ENCODE measurements around the gene PCBD1.

- no peak for TF ChIP-seq CTCF (IDR thresholded peaks at IDR 0.05; ENCODE audit: insufficient read depth, low read length)
- TF ChIP-seq GABPA (IDR thresholded peaks at IDR 0.05; ENCODE audit: low read depth) = no peak
- no peak for TF ChIP-seq POLR2AphosphoS5 (IDR thresholded peaks at IDR 0.05; ENCODE audit: low read depth)
- no peak for TF ChIP-seq SPI1 (IDR thresholded peaks at IDR 0.05; ENCODE audit: borderline replicate concordance, low read depth)
Measured at GRCh38 chr10:70843776-70844489, 44.4 kb downstream of the PCBD1 start.
